Omental fat pad (tissue), 4 donors: Measurements from ENCODE around the gene HOXA5. TPM values are rescaled to one million over a fixed set of nuclear protein-coding genes. Genes with fewer than 3 reads are reported as not detected.
A peak's percentile ranks its signal among the peaks of the same experiment; 100 is the strongest.

Experiments used
- ATAC-seq: fragments of 150-250 bp; one replicate; pipeline ENCODE4 v1.9.1; 2016; ENCODE audit warnings: mild to moderate bottlenecking, moderate library complexity; ENCODE audit not compliant: low FRiP score
- DNase-seq: peaks from one replicate; pipeline ENCODE4 v3.0.0-alpha.2; 2019; ENCODE audit warnings: low spot score
- CTCF ChIP-seq, 3 donors: fragments of 450-650 bp; IDR thresholded peaks; one replicate each; pipeline ENCODE4 v1.5.1; 2016 to 2017; ENCODE audit warnings: antibody characterized with exemption in 3 of 3, mild to moderate bottlenecking in 3 of 3, moderate library complexity in 2 of 3
- total RNA-seq, 4 donors: library from RNA; depleted of rRNA; stranded (reverse); fragments of >200 nt; gene quantifications; one replicate each; pipeline ENCODE4 v1.1.0, GENCODE V29; 2016

The HOXA5 gene
- total RNA-seq, 4 donors from 2014 or later: 10.4 to 39.4 (median 26.5) TPM

- TF ChIP-seq CTCF (IDR thresholded peaks at IDR 0.05): no peak
- peak; percentile 16 for DNase-seq
- ATAC-seq: no peak
These were observed 5.0 kb downstream of the HOXA5 start for GRCh38 chr7:27138472-27138871.

- DNase-seq (no peak), ATAC-seq (no peak)
- no peak for TF ChIP-seq CTCF (IDR thresholded peaks at IDR 0.05)
These were observed 5.7 kb downstream of the HOXA5 start for GRCh38 chr7:27137640-27138315.

- DNase-seq (peak; percentile 19), ATAC-seq (peak; percentile 40)
- TF ChIP-seq CTCF (IDR thresholded peaks at IDR 0.05): no peak
These were observed 9.1 kb downstream of the HOXA5 start for GRCh38 chr7:27134392-27134791.

- peak; percentile 20 for DNase-seq
- no peak for ATAC-seq
These were observed 9.9 kb downstream of the HOXA5 start for GRCh38 chr7:27133409-27134231.

GRCh38 chr7:27132978-27133377 is 10.5 kb downstream of the HOXA5 start:
- no peak for TF ChIP-seq CTCF (IDR thresholded peaks at IDR 0.05)
- DNase-seq: no peak
- ATAC-seq: no peak

More at GRCh38 chr7:27133409-27134231, 9.9 kb downstream of the HOXA5 start:
- no peak for TF ChIP-seq CTCF (IDR thresholded peaks at IDR 0.05)

GRCh38 chr7:27132214-27132613 is 11.3 kb downstream of the HOXA5 start:
- DNase-seq: no peak
- no peak for ATAC-seq
- no peak for TF ChIP-seq CTCF (IDR thresholded peaks at IDR 0.05)
